Measurements from ENCODE around the gene AIMP2.
"Not testable (repeated sequence)": the region's sequence is repeated elsewhere in the genome, so short reads cannot be mapped to it uniquely, and the experiment has no call there.

AIMP2 gene

GRCh38 chr7:6008668-6009611 lies at the start of gene AIMP2, which contains the start of gene PMS2:
TSS of gene AIMP2 (plus strand) at chr7:6009272. CDS start at chr7:6009364, 92 bp downstream.
TSS of gene PMS2 (minus strand) at chr7:6009049. CDS start at chr7:6009019, 30 bp downstream.
- peak; percentile 98 for DNase-seq

- not testable (repeated sequence) for DNase-seq
Observed at GRCh38 chr7:5963205-5963604, 45.9 kb upstream of the AIMP2 start.

- DNase-seq: not testable (repeated sequence)
Observed at GRCh38 chr7:5963810-5964209, 45.3 kb upstream of the AIMP2 start.

GRCh38 chr7:5970347-5970911 lies 38.6 kb upstream of the AIMP2 start, which contains the start of gene RSPH10B:
TSS of gene RSPH10B (minus strand) at chr7:5970689. CDS start at chr7:5967116, 3,573 bp downstream.
- DNase-seq: not testable (repeated sequence)

- not testable (repeated sequence) for DNase-seq
Observed at GRCh38 chr7:5973580-5973979, 35.5 kb upstream of the AIMP2 start.

GRCh38 chr7:5979680-5980314 lies 29.3 kb upstream of the AIMP2 start:
- DNase-seq: not testable (repeated sequence)

GRCh38 chr7:5987061-5987460 lies 22.0 kb upstream of the AIMP2 start:
- not testable (repeated sequence) for DNase-seq

- DNase-seq: no peak
Observed at GRCh38 chr7:5997210-5997808, 11.8 kb upstream of the AIMP2 start.

- no peak for DNase-seq
Observed at GRCh38 chr7:6007386-6007785, 1.7 kb upstream of the AIMP2 start.

- not testable (repeated sequence) for DNase-seq
Observed at GRCh38 chr7:6007835-6008590, 1.1 kb upstream of the AIMP2 start.

GRCh38 chr7:6010370-6010769 lies 1.3 kb downstream of the AIMP2 start:
- DNase-seq: not testable (repeated sequence)

- no peak for DNase-seq
Observed at GRCh38 chr7:6011541-6011940, 2.5 kb downstream of the AIMP2 start.

- no peak for DNase-seq
Observed at GRCh38 chr7:6012355-6013104, 3.5 kb downstream of the AIMP2 start.

- no peak for DNase-seq
Observed at GRCh38 chr7:6015917-6016652, 7.0 kb downstream of the AIMP2 start.

- no peak for DNase-seq
Observed at GRCh38 chr7:6016653-6016966, 7.5 kb downstream of the AIMP2 start.

GRCh38 chr7:6020371-6021286 lies 11.6 kb downstream of the AIMP2 start:
- peak; percentile 47 for DNase-seq

- DNase-seq: no peak
Observed at GRCh38 chr7:6022707-6023106, 13.6 kb downstream of the AIMP2 start.

GRCh38 chr7:6023974-6024435 lies 14.9 kb downstream of the AIMP2 start:
- no peak for DNase-seq

- peak; percentile 45 for DNase-seq
Observed at GRCh38 chr7:6026011-6026819, 17.1 kb downstream of the AIMP2 start.

Measured in COR-L47 (cell line).